ENCODE data around the gene ELOVL3. TPM values are rescaled to one million over a fixed set of nuclear protein-coding genes. Genes with fewer than 3 reads are reported as not detected.

Gene ELOVL3
- total and polyA plus RNA-seq, 2 of the 4 experiments (the other 2 are of a cell fraction), result 0.09 to 0.36 TPM

DNA sequence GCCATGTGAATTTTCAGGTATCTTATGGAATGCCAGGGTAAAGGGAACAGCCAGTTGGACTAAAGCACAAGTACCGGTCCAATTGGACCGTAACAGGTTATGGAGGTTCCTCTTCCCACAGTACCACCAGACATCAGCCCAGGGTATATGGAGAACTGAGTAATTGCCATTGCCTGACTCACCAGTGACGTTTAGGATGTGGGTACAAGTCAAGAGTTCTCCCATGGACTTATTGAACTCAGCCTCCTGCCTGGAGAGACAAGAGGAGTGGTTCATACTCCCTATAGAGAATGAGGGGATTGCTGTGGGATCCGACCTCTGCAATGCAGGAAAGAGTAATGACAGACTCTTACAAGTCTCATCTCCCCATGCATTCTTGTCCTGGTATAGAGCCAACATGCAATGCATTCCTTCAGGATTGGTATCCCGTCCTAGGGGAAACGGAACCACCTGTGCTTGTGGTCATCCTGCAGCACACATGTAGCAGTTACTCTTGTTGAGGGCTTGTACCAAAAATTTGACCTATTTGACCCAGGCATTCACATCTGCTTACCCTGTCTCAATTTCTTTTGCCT lies 30.7 kb upstream of the ELOVL3 start:
- H2AK5ac ChIP-seq (ENCODE audit: low read depth, low read length), result no peak overlapping the region
- no peak overlapping the region for H3K4me3 ChIP-seq (ENCODE audit: insufficient read depth, low read depth, low read length)
- peaks cover 12% of the 10 kb centered on the region for H3K9me3 ChIP-seq (ENCODE audit: control insufficient read depth, insufficient read depth, low read length)
- no peak overlapping the region for H3K4ac ChIP-seq (ENCODE audit: low read depth, low read length)
- peak; percentile 24 for DNase-seq
- no peak overlapping the region for H2BK20ac ChIP-seq (ENCODE audit: low read depth, low read length)
- H3K4me2 ChIP-seq (ENCODE audit: low read depth, low read length), result no peak overlapping the region
- no peaks in the 10 kb centered on the region for H3K79me1 ChIP-seq (ENCODE audit: low read depth in 1 of 2, low read length in 2 of 2)
- H4K5ac ChIP-seq (ENCODE audit: low read depth, low read length), result no peak overlapping the region
- no peak overlapping the region for H3K56ac ChIP-seq (ENCODE audit: extremely low read depth, insufficient read depth, low read length)
- no peak overlapping the region for H2BK120ac ChIP-seq (ENCODE audit: low read depth, low read length)
- H3K23ac ChIP-seq (ENCODE audit: low read depth, low read length), result no peak overlapping the region
- no peak overlapping the region for H4K8ac ChIP-seq (ENCODE audit: low read depth in 2 of 2, low read length in 2 of 2)
- WGBS, 2 experiments (ENCODE audit: extremely low coverage in 2 of 2, insufficient read length in 1 of 2), result 75% methylated on average over 2 of the region's 6 CpGs; no CpG with 5 or more reads in 1 of the 2 experiments
- BruUV-seq (replicated peaks), result no TSS peak
- dilution Hi-C loops (cut with HindIII; ENCODE audit: low sequenced_read_pairs, unreplicated experiment) (no loop called here), intact Hi-C loops (cut with micrococcal nuclease) (no loop called here), in situ Hi-C loops (cut with MboI; ENCODE audit: low sequenced_read_pairs) (no loop called here)
- no peak overlapping the region for H2BK5ac ChIP-seq (ENCODE audit: low read depth, low read length, poor library complexity, severe bottlenecking)
- POLR2A ChIA-PET (ENCODE audit: unreplicated experiment), result no interaction called here
- H3K4me1 ChIP-seq (ENCODE audit: control insufficient read depth, insufficient read depth, low read length), result no peaks in the 10 kb centered on the region
- no peak overlapping the region for H2AFZ ChIP-seq (replicated peaks; ENCODE audit: low read length, poor library complexity)
- H3K14ac ChIP-seq (replicated peaks; ENCODE audit: low read depth, low read length), result no peak overlapping the region
- no peaks in the 10 kb centered on the region for H3K9me1 ChIP-seq (ENCODE audit: insufficient read depth, low read length)
- H3K18ac ChIP-seq (ENCODE audit: low read depth, low read length), result no peak overlapping the region
- H2BK15ac ChIP-seq (ENCODE audit: low read depth, low read length), result no peak overlapping the region
- H4K20me1 ChIP-seq (ENCODE audit: insufficient read depth, low read length), result no peaks in the 10 kb centered on the region
- TF ChIP-seq NFE2L2 (IDR thresholded peaks at IDR 0.05; ENCODE audit: low read depth, low read length), result no peak
- TF ChIP-seq, protein P1, sequence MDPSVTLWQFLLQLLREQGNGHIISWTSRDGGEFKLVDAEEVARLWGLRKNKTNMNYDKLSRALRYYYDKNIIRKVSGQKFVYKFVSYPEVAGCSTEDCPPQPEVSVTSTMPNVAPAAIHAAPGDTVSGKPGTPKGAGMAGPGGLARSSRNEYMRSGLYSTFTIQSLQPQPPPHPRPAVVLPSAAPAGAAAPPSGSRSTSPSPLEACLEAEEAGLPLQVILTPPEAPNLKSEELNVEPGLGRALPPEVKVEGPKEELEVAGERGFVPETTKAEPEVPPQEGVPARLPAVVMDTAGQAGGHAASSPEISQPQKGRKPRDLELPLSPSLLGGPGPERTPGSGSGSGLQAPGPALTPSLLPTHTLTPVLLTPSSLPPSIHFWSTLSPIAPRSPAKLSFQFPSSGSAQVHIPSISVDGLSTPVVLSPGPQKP (IDR thresholded peaks at IDR 0.05; ENCODE audit: borderline replicate concordance, low read depth, low read length), result no peak
- TF ChIP-seq MAFK (IDR thresholded peaks at IDR 0.05; ENCODE audit: low read depth, low read length), result no peak
- no peak for TF ChIP-seq CEBPB (IDR thresholded peaks at IDR 0.05; ENCODE audit: low read depth, low read length)
- no peak for TF ChIP-seq MAZ (IDR thresholded peaks at IDR 0.05; ENCODE audit: borderline replicate concordance, low read depth, low read length)
- no peak for TF ChIP-seq BHLHE40 (IDR thresholded peaks at IDR 0.05; ENCODE audit: low read depth, low read length)
- no peak for TF ChIP-seq FOS (IDR thresholded peaks at IDR 0.05; ENCODE audit: low read depth, low read length)
- TF ChIP-seq, protein P2, sequence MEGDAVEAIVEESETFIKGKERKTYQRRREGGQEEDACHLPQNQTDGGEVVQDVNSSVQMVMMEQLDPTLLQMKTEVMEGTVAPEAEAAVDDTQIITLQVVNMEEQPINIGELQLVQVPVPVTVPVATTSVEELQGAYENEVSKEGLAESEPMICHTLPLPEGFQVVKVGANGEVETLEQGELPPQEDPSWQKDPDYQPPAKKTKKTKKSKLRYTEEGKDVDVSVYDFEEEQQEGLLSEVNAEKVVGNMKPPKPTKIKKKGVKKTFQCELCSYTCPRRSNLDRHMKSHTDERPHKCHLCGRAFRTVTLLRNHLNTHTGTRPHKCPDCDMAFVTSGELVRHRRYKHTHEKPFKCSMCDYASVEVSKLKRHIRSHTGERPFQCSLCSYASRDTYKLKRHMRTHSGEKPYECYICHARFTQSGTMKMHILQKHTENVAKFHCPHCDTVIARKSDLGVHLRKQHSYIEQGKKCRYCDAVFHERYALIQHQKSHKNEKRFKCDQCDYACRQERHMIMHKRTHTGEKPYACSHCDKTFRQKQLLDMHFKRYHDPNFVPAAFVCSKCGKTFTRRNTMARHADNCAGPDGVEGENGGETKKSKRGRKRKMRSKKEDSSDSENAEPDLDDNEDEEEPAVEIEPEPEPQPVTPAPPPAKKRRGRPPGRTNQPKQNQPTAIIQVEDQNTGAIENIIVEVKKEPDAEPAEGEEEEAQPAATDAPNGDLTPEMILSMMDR (conservative IDR thresholded peaks at IDR 0.05; ENCODE audit: low read depth, low read length), result no peak
- TF ChIP-seq MXI1 (IDR thresholded peaks at IDR 0.05; ENCODE audit: borderline replicate concordance, low read depth, low read length), result no peak
- no peak for TF ChIP-seq CHD1 (IDR thresholded peaks at IDR 0.05; ENCODE audit: low read depth, low read length)
- no peak for TF ChIP-seq POLR2A (IDR thresholded peaks at IDR 0.05; ENCODE audit: low read depth, low read length)
- TF ChIP-seq, protein P3, sequence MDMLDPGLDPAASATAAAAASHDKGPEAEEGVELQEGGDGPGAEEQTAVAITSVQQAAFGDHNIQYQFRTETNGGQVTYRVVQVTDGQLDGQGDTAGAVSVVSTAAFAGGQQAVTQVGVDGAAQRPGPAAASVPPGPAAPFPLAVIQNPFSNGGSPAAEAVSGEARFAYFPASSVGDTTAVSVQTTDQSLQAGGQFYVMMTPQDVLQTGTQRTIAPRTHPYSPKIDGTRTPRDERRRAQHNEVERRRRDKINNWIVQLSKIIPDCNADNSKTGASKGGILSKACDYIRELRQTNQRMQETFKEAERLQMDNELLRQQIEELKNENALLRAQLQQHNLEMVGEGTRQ (IDR thresholded peaks at IDR 0.05; ENCODE audit: low read depth, low read length), result no peak
- TF ChIP-seq RAD21 (IDR thresholded peaks at IDR 0.05; ENCODE audit: low read length), result no peak
- TF ChIP-seq RFX5 (IDR thresholded peaks at IDR 0.05; ENCODE audit: low read depth, low read length), result no peak
- TF ChIP-seq SMC3 (IDR thresholded peaks at IDR 0.05; ENCODE audit: low read depth, low read length), result no peak
- H3K9ac ChIP-seq (ENCODE audit: low read depth, low read length), result no peak overlapping the region
- H4K91ac ChIP-seq (ENCODE audit: insufficient read depth, low read depth, low read length), result no peak overlapping the region
- no peak overlapping the region for H3K27ac ChIP-seq (ENCODE audit: insufficient read depth, low read length)
- H3K36me3 ChIP-seq (ENCODE audit: control insufficient read depth, insufficient read depth, low read length), result no peaks in the 10 kb centered on the region
- CTCF ChIA-PET, result no interaction called here
- no peak for ATAC-seq (ENCODE audit: low read depth)
- peaks cover 11% of the 10 kb centered on the region for H3K27me3 ChIP-seq (ENCODE audit: control insufficient read depth, insufficient read depth, low read length)
- no peak overlapping the region for H2AK9ac ChIP-seq (replicated peaks; ENCODE audit: low read depth, low read length, poor library complexity)

Measured in IMR-90 (cell line).